CD8-positive, alpha-beta memory T cell (primary cell): Measurements from ENCODE around the gene TNIP1. TPM values are rescaled to one million over a fixed set of nuclear protein-coding genes. Genes with fewer than 3 reads are reported as not detected.

Experiments
- CTCF ChIA-PET: fragments of 350-600 bp; sonication (Branson Sonifier 250); formaldehyde crosslinking; loops from one replicate; lab custom pipeline; 2021; ENCODE audit warnings: antibody characterized with exemption; lab: Charles Lee
- POLR2A ChIA-PET: fragments of 350-600 bp; sonication (Branson Sonifier 250); formaldehyde crosslinking; loops from one replicate; lab custom pipeline; 2021; ENCODE audit warnings: antibody characterized with exemption; lab: Charles Lee
- DNase-seq, 5 donors: peaks; one replicate each; pipeline versions ENCODE4 v3.0.0 to v3.0.0-alpha.2; 2020 to 2022; ENCODE audit warnings: mixed read lengths in 1 of 5
- H3K27ac ChIP-seq: one replicate; pipeline ENCODE4 v1.7.0; 2013; ENCODE audit warnings: low read depth, mild to moderate bottlenecking, low read length, moderate library complexity
- H3K27me3 ChIP-seq: 2 replicates; pipeline ENCODE4 v1.7.0; 2013; ENCODE audit warnings: low read length, mild to moderate bottlenecking; ENCODE audit not compliant: insufficient read depth, poor library complexity, severe bottlenecking
- H3K36me3 ChIP-seq: 2 replicates; pipeline ENCODE4 v1.7.0; 2013; ENCODE audit warnings: mild to moderate bottlenecking, low read length, moderate library complexity; ENCODE audit not compliant: insufficient read depth
- H3K4me1 ChIP-seq: 2 replicates; pipeline ENCODE4 v1.7.0; 2013; ENCODE audit warnings: mild to moderate bottlenecking, low read length, moderate library complexity; ENCODE audit not compliant: insufficient read depth
- H3K4me3 ChIP-seq: 2 replicates; pipeline ENCODE4 v1.7.0; 2013; ENCODE audit warnings: mild to moderate bottlenecking, low read length
- H3K9me3 ChIP-seq: 2 replicates; pipeline ENCODE4 v1.7.0; 2013; ENCODE audit warnings: mild to moderate bottlenecking, low read length
- H3K27ac Mint-ChIP-seq, 8 donors: one replicate each; pipeline ENCODE4 v1.8.0; 2020 to 2021; ENCODE audit warnings: mixed read lengths in 8 of 8, mild to moderate bottlenecking in 6 of 8, inconsistent platforms in 3 of 8, moderate library complexity in 3 of 8
- H3K27me3 Mint-ChIP-seq, 2 donors: one replicate each; pipeline ENCODE4 v1.8.0; 2020 to 2021; ENCODE audit warnings: mixed read lengths in 2 of 2, mild to moderate bottlenecking in 1 of 2, moderate library complexity in 1 of 2
- H3K36me3 Mint-ChIP-seq, 3 donors: one replicate each; pipeline ENCODE4 v1.8.0; 2020 to 2021; ENCODE audit warnings: mixed read lengths in 3 of 3, inconsistent platforms in 1 of 3, mild to moderate bottlenecking in 1 of 3
- H3K4me1 Mint-ChIP-seq, 3 donors: one replicate each; pipeline ENCODE4 v1.8.0; 2020 to 2021; ENCODE audit warnings: mixed read lengths in 3 of 3, inconsistent platforms in 1 of 3, mild to moderate bottlenecking in 1 of 3
- H3K4me3 Mint-ChIP-seq, 7 donors: one replicate each; pipeline ENCODE4 v1.8.0; 2020 to 2021; ENCODE audit warnings: mixed read lengths in 7 of 7, mild to moderate bottlenecking in 6 of 7, moderate library complexity in 4 of 7, inconsistent platforms in 2 of 7
- H3K9me3 Mint-ChIP-seq, 5 donors: one replicate each; pipeline ENCODE4 v1.8.0; 2020 to 2022; ENCODE audit warnings: mixed read lengths in 5 of 5, mild to moderate bottlenecking in 3 of 5, moderate library complexity in 2 of 5, inconsistent platforms in 1 of 5
- polyA plus RNA-seq: library from polyadenylated mRNA; unstranded; fragments of 300-500 nt; fragmentation: Illumina TruSeq; gene quantifications from one replicate; pipeline ENCODE4 v1.2.3, GENCODE V29; 2021
- total RNA-seq, 2 experiments: library from RNA; stranded (reverse); gene quantifications; one replicate each; pipeline ENCODE4 v1.2.3, GENCODE V29; 2021

The TNIP1 gene
- total and polyA plus RNA-seq, 3 experiments from 2014 or later, result 62.4 to 213 (median 212) TPM

- POLR2A ChIA-PET, result no interaction called here
- H3K27me3 Mint-ChIP-seq, result no peaks in the 10 kb centered on the region
- H3K36me3 Mint-ChIP-seq, result peaks cover 14 to 86% (median 22%) of the 10 kb centered on the region in 3 donors
- H3K4me1 ChIP-seq, result peaks cover 4% of the 10 kb centered on the region
- peak overlapping the region in 5 of 8 donors; percentile 40 to 54 (median 43) for H3K27ac Mint-ChIP-seq
- H3K27ac ChIP-seq, result no peak overlapping the region
- no peaks in the 10 kb centered on the region for H3K27me3 ChIP-seq
- H3K4me3 ChIP-seq, result no peak overlapping the region
- peaks cover 69% of the 10 kb centered on the region for H3K36me3 ChIP-seq
- H3K4me3 Mint-ChIP-seq, result no peak overlapping the region
- CTCF ChIA-PET, result interaction anchor here (1.2 to 5.8 kb wide), 5 partner anchors 11 to 61 kb away, joined by 4 to 55 read pairs (median 9); no protein-coding TSS in a partner anchor
- H3K4me1 Mint-ChIP-seq, result peaks cover 0 to 28% (median 11%) of the 10 kb centered on the region in 3 donors
- H3K9me3 ChIP-seq, result no peaks in the 10 kb centered on the region
- DNase-seq, result peak in 1 of 5 donors; percentile 1
- H3K9me3 Mint-ChIP-seq, result no peaks in the 10 kb centered on the region
Observed at GRCh38 chr5:151110992-151111391, 30.2 kb upstream of the TNIP1 start.

GRCh38 chr5:151110122-151110681 lies 29.4 kb upstream of the TNIP1 start:
- no peak overlapping the region for H3K27ac ChIP-seq

GRCh38 chr5:151108566-151108965 lies 27.7 kb upstream of the TNIP1 start:
- no peak overlapping the region for H3K4me3 ChIP-seq
- no peaks in the 10 kb centered on the region for H3K27me3 ChIP-seq
- POLR2A ChIA-PET, result no interaction called here
- no peaks in the 10 kb centered on the region for H3K9me3 Mint-ChIP-seq
- H3K36me3 Mint-ChIP-seq, result peaks cover 14 to 92% (median 24%) of the 10 kb centered on the region in 3 donors
- no peaks in the 10 kb centered on the region for H3K9me3 ChIP-seq
- H3K4me3 Mint-ChIP-seq, result no peak overlapping the region
- peak in 1 of 5 donors; percentile 42 for DNase-seq
- peaks cover 81% of the 10 kb centered on the region for H3K36me3 ChIP-seq
- CTCF ChIA-PET, result interaction anchor here (3.9 kb wide), 1 partner anchor 57 kb away, joined by 17 read pairs; no protein-coding TSS in a partner anchor
- H3K27ac ChIP-seq, result no peak overlapping the region
- peaks cover under 1 to 12% (median 4%) of the 10 kb centered on the region in 3 donors for H3K4me1 Mint-ChIP-seq
- no peaks in the 10 kb centered on the region for H3K27me3 Mint-ChIP-seq
- H3K4me1 ChIP-seq, result no peaks in the 10 kb centered on the region
- peak overlapping the region in 7 of 8 donors; percentile 27 to 76 (median 48) for H3K27ac Mint-ChIP-seq

More at GRCh38 chr5:151110122-151110681, 29.4 kb upstream of the TNIP1 start:
- ChIA-PET POLR2A (no interaction called here), CTCF (interaction anchor here (1.2 to 3.9 kb wide), 5 partner anchors 15 to 62 kb away, joined by 4 to 17 read pairs (median 5); no protein-coding TSS in a partner anchor)
- DNase-seq, result no peak
- H3K9me3 Mint-ChIP-seq, result no peaks in the 10 kb centered on the region
- peak overlapping the region in 5 of 8 donors; percentile 17 to 88 (median 60) for H3K27ac Mint-ChIP-seq
- no peaks in the 10 kb centered on the region for H3K9me3 ChIP-seq
- H3K4me1 Mint-ChIP-seq, result peaks cover 0 to 22% (median 8%) of the 10 kb centered on the region in 3 donors
- H3K4me3 Mint-ChIP-seq, result peak overlapping the region in 1 of 7 donors; percentile 37
- H3K36me3 ChIP-seq, result peaks cover 77% of the 10 kb centered on the region
- H3K4me1 ChIP-seq, result no peaks in the 10 kb centered on the region
- no peaks in the 10 kb centered on the region for H3K27me3 Mint-ChIP-seq
- peaks cover 14 to 85% (median 22%) of the 10 kb centered on the region in 3 donors for H3K36me3 Mint-ChIP-seq
- no peaks in the 10 kb centered on the region for H3K27me3 ChIP-seq
- H3K4me3 ChIP-seq, result no peak overlapping the region

GRCh38 chr5:151107738-151108520 lies 27.1 kb upstream of the TNIP1 start:
- H3K27ac Mint-ChIP-seq, result peak overlapping the region in 7 of 8 donors; percentile 36 to 89 (median 48)
- H3K4me1 ChIP-seq, result no peaks in the 10 kb centered on the region
- no peaks in the 10 kb centered on the region for H3K9me3 Mint-ChIP-seq
- no peaks in the 10 kb centered on the region for H3K27me3 Mint-ChIP-seq
- POLR2A ChIA-PET, result no interaction called here
- H3K36me3 ChIP-seq, result peaks cover 86% of the 10 kb centered on the region
- no peaks in the 10 kb centered on the region for H3K9me3 ChIP-seq
- no peak overlapping the region for H3K27ac ChIP-seq
- H3K27me3 ChIP-seq, result no peaks in the 10 kb centered on the region
- peaks cover 14 to 95% (median 25%) of the 10 kb centered on the region in 3 donors for H3K36me3 Mint-ChIP-seq
- CTCF ChIA-PET, result interaction anchor here (3.9 kb wide), 1 partner anchor 56 kb away, joined by 17 read pairs; no protein-coding TSS in a partner anchor
- peaks cover 4 to 10% (median 4%) of the 10 kb centered on the region in 3 donors for H3K4me1 Mint-ChIP-seq
- no peak overlapping the region for H3K4me3 Mint-ChIP-seq
- DNase-seq, result peak in 1 of 5 donors; percentile 15
- H3K4me3 ChIP-seq, result no peak overlapping the region

- H3K4me1 Mint-ChIP-seq, result peaks cover 4 to 10% (median 4%) of the 10 kb centered on the region in 3 donors
- no peak overlapping the region for H3K4me3 Mint-ChIP-seq
- ChIA-PET POLR2A (no interaction called here), CTCF (no interaction called here)
- no peaks in the 10 kb centered on the region for H3K27me3 ChIP-seq
- H3K27ac ChIP-seq, result no peak overlapping the region
- DNase-seq, result peak in 1 of 5 donors; percentile 1
- H3K9me3 Mint-ChIP-seq, result no peaks in the 10 kb centered on the region
- no peaks in the 10 kb centered on the region for H3K27me3 Mint-ChIP-seq
- H3K4me1 ChIP-seq, result no peaks in the 10 kb centered on the region
- peak overlapping the region in 6 of 8 donors; percentile 48 to 89 (median 70) for H3K27ac Mint-ChIP-seq
- peaks cover 14 to 94% (median 25%) of the 10 kb centered on the region in 3 donors for H3K36me3 Mint-ChIP-seq
- H3K4me3 ChIP-seq, result no peak overlapping the region
- no peaks in the 10 kb centered on the region for H3K9me3 ChIP-seq
- peaks cover 84% of the 10 kb centered on the region for H3K36me3 ChIP-seq
Observed at GRCh38 chr5:151107084-151107483, 26.2 kb upstream of the TNIP1 start.

GRCh38 chr5:151106509-151106908 lies 25.7 kb upstream of the TNIP1 start:
- no peak overlapping the region for H3K4me3 ChIP-seq
- H3K27me3 ChIP-seq, result no peaks in the 10 kb centered on the region
- H3K9me3 Mint-ChIP-seq, result no peaks in the 10 kb centered on the region
- no peak overlapping the region for H3K27ac ChIP-seq
- peaks cover 0 to under 1% of the 10 kb centered on the region in 2 donors for H3K27me3 Mint-ChIP-seq
- H3K9me3 ChIP-seq, result no peaks in the 10 kb centered on the region
- DNase-seq, result no peak
- H3K36me3 Mint-ChIP-seq, result peaks cover 14 to 97% (median 28%) of the 10 kb centered on the region in 3 donors
- H3K27ac Mint-ChIP-seq, result peak overlapping the region in 7 of 8 donors; percentile 48 to 93 (median 80)
- peaks cover 89% of the 10 kb centered on the region for H3K36me3 ChIP-seq
- H3K4me3 Mint-ChIP-seq, result no peak overlapping the region
- H3K4me1 ChIP-seq, result peaks cover 4% of the 10 kb centered on the region
- peaks cover 4 to 14% (median 4%) of the 10 kb centered on the region in 3 donors for H3K4me1 Mint-ChIP-seq
- ChIA-PET CTCF (interaction anchor here (2.2 kb wide), 1 partner anchor 9 kb away, joined by 12 read pairs; no protein-coding TSS in a partner anchor), POLR2A (no interaction called here)

- Mint-ChIP-seq H3K27ac (peak overlapping the region in 7 of 8 donors; percentile 48 to 93 (median 80)), H3K9me3 (no peaks in the 10 kb centered on the region), H3K4me1 (peaks cover 4 to 14% (median 4%) of the 10 kb centered on the region in 3 donors), H3K36me3 (peaks cover 14 to 97% (median 28%) of the 10 kb centered on the region in 3 donors), H3K27me3 (peaks cover 0 to 2% of the 10 kb centered on the region in 2 donors), H3K4me3 (no peak overlapping the region)
- CTCF ChIA-PET, result interaction anchor here (1.5 to 2.2 kb wide), 2 partner anchors 10 to 20 kb away, joined by 5 to 12 read pairs; no protein-coding TSS in a partner anchor
- Histone ChIP-seq H3K9me3 (no peaks in the 10 kb centered on the region), H3K36me3 (peaks cover 86% of the 10 kb centered on the region), H3K27ac (no peak overlapping the region), H3K4me1 (peaks cover 6% of the 10 kb centered on the region), H3K4me3 (no peak overlapping the region), H3K27me3 (no peaks in the 10 kb centered on the region)
- POLR2A ChIA-PET, result no interaction called here
- DNase-seq, result no peak
Observed at GRCh38 chr5:151106043-151106442, 25.2 kb upstream of the TNIP1 start.
